ENCODE results near the gene MZB1.
"Not testable (repeated sequence)": the region's sequence is repeated elsewhere in the genome, so short reads cannot be mapped to it uniquely, and the experiment has no call there.

The MZB1 gene

DNA sequence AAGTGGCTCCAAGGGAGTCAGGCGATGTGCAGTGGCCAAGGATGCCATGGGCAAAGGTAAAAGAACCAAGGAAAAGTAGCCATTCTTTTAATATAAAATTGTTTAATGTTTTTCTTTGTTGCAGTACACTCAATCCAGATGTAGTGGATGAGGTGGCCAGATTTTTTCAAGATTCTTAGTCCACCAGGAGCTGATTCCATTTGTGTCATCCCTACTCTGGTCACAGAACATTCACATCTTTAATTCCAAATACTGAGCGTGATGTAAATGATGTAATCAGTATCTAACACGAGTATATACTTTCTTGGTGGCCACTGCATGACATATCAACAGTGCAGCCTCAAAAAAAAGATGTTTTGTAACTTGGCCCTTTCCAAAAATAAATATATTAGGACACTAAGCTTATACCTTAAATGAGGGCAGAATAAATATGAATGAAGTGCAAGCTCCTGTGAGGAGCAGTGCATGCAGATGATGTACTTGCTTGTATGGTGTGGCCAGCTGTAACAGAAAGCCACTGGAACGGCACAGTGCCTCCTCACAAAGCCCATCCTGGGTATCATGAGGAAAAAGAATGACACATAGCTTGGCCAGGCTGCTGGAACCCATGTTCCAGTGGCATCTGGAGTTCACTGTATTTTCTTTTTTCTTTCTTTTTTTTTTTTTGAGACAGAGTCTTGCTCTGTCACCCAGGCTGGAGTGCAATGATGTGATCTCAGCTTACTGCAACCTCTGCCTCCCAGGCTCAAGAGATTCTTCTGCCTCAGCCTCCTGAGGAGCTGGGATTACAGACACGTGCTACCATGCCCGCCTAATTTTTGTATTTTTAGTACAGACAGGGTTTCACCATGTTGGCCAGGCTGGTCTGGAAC, 20.6 kb upstream of the MZB1 start:
- no peak for DNase-seq

DNA sequence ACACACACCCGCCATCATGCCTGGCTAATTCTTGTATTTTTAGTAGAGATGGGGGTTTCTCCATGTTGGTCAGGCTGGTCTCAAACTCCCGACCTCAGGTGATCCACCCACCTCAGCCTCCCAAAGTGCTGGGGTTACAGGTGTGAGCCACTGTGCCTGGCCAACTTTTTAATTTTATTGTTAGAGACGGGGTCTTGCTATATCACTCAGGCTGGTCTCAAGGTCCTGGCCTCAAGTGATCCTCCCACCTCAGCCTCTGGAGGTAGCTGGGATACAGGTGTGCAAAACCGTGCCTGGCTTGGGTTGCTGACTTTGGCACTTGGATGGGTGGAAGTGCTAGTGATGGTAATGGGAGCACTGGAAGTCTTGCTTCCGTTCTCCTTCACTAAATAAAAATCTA, 19.4 kb upstream of the MZB1 start:
- not testable (repeated sequence) for DNase-seq

DNA sequence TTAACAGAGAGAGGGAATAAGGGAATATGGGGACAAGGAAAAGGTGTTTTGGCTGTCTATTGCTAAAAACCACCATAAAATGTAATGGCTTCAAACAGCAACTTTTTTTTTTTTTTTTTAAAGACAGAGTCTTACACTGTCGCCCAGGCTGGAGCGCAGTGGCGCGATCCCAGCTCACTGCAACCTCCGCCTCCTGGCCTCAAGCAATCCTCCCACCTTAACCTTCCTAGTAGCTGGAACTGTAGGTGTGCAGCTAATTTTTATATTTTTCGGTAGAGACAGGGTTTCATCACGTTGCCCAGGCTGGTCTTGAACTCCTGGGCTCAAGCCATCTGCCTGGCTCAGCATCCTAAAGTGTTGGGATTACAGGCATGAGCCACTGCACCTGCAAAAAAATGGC, 18.5 kb upstream of the MZB1 start:
- no peak for DNase-seq

DNA sequence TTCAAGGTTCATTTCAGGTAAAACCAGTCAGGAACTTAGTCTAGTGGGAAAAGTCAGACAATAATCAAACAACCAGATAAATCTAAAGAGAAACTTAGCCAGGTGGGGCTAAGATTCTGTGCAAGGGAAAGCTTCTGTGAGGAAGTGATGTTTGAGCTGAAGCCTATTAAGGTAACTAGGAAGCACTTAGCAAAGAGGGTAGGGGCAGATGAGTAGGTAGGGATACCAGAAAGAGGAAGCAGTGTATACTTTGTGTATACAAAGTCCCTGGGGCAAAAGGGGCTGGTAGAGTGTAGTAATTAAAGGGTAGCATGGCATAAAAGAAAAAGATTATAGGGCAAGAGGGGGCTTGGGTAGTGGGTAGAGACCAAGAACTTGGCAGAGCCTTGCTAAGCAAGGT, 17.8 kb upstream of the MZB1 start:
- no peak for DNase-seq

DNA sequence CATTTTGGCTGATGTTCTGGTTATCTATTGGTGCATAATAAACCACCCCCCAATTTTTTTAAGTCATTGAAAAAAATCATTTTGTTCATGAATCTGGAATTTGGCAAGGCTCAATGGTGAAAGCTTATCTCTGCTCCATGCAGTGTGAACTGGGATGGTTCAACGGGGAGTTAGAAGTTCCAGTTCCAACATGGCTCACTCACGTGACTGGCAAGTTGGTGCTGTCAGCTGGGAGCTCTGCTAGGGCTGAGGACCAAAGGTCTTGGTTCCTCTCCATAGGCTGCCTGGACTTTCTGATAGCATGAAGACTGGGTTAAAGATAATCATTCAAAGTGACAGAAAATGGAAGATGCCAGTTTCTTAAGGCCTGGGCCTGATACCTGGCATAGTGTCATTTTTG, 17.2 kb upstream of the MZB1 start:
- DNase-seq: peak; percentile 39

DNA sequence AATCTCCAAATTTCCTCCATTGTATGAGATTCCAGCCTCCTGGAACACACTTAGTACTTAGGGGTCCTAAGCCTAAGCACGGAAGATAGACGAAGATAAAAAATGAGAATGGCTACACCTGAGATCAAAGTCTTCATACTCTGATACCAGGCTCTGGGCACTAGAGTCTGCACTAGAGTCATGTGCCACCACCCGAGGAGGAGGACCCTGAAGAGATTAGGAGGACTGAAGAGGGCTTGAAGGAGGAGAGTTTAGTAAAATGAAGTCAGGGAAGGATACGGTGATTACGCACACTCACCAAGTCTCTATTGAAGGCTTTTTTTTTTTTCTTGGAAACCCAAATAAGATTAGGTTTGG, 14.7 kb upstream of the MZB1 start:
- no peak for DNase-seq

DNA sequence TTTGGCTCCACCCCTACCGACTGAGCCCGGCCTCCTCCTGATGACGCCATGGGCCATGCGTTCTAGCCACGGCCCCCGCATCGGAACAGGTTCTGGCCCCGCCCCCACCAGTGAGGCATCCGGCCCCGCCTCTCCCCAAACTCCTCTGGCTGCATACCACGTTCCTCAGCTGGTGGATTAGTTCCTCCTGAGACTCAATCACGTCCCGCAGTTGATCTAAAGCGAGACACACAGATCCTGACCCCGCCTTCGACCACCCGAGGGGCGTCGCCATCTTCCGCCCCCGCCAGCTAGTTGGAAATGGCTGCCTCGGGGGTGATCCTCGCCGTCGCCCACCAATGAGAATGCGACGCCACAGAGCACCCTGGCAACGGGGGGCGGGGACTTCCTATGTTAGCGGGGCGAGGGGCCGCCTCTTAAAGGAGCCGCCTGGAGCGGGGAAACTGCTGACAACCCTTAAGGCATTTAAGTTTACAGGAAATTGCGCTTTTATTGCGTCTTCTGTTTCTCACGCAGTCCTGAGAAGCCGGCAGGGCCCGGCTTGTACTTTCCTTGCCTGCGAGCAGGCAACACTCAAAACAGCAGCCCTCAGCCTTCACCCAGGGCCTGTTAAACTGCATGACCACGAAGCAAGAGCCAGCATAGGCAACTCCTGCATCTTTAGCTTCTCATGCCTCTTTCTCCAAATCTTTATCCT, 14.2 kb upstream of the MZB1 start, which contains the start of gene SPATA24:
TSS of gene SPATA24 (minus strand) at position 303 of the 697 bp plus-strand sequence. CDS start at position 274, 29 bp downstream.
- peak; percentile 97 for DNase-seq

DNA sequence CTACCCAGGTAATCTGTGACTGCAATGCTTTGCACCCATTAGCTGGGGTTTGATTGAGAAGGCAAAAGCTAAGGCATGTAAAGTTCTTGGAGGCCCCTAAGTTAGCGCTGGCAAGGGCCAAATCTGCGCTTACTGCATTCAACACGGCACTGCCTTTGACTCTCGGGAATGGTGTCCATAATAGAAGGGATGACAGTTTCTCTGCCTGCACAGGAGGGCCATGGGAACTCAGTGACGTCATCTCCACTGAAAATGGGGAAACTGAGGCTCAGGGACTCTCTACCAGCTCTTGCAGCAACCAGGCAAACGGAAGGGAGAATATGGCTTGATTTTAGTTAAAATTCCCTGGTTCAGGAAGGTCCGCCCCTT, 13.7 kb upstream of the MZB1 start:
- no peak for DNase-seq

DNA sequence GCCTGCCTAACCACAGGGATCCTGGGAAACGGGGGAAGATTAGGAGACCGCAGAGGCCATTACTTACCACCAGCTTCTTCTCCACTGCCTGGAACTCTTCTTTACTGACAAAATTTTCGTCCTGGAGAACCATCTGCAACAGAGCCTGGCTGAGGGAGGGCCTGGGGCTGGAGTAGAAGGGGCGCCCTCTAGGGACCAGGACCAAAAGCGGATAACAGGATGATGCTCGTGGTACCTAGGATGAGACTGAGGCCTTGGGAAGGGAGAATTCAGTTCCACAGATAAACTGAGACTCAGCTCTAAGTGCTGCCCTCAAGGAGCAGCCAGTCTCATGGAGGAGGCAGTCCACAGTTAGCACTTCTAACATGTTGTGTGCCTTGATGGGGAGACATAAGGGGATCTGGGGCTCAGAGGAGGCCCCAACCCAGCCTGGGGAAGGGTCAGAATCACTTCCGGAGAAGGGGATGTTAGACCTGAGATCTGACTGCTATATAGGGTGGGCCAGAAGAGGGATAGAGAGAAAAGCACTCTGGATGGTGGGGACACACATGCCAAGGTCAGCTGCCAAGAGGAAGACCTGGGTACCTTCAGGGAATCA, 12.9 kb upstream of the MZB1 start:
- peak; percentile 59 for DNase-seq

DNA sequence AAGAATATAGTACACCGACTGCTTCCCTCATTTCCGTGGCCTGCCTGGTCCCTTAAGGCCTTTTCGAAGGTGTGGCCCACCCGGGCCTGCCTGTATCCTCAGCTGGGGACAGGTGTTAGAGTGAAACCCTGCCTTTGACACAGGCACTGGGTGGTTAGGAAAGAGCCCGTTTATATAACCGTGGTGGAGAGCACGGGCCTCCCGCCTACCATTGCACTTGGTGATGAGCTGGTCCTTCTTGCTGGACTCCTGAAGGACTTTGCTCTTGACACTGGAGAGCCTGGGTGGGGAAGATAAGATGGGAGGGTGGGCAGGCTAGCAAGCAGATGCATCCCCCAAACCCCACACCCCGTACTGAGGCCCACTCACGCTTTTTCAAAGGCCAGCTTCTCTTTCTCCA, 11.8 kb upstream of the MZB1 start:
- DNase-seq: no peak

DNA sequence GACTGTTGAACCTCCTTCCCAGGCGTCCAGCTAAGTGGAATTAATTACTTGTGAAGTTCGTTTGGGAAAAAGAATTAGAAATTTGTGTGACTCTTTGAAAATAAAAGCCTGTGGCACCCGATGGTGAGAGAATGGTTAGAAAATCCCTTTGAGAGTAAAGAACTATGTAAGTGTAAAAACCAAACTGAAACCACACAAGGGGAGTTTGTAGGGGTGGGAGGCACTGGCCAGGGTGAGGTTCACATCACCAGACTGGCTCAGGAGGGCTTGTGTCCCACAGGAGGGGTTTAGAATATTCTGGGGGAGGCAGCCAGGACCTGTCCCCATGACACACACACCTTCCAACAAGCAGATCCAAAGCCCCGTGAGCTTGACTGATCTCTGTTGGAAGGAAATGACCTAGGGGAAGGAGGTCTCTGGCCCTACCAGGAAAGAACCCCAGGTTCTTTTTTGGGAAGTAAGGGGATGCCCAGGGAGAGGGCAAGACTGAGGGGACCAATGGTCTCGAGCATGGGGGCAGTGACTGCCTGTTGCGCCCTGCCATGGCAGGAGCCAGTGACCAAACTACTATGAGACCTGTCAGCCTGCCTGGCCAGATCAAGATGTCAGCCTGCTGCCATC, 9.9 kb upstream of the MZB1 start:
- DNase-seq: no peak

DNA sequence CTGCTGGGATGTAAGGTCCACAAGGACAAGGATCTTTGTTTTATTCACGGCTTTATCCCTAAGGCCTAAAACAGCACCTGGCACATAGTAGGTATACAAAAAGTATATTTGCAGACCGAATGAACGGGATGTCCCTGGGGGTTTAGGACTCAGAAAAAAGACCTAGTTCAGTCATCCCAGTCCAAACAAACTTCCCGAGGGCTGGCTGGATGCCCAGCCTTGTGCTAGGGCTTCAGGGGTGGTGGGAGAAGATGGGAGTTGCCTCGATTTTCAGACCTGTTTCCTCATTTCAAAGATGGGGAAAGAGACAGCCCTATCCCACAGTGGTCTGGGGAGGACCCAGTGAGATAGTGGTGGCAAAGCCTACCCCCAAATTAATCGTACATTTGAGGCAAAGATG, 8.2 kb upstream of the MZB1 start:
- DNase-seq: no peak

DNA sequence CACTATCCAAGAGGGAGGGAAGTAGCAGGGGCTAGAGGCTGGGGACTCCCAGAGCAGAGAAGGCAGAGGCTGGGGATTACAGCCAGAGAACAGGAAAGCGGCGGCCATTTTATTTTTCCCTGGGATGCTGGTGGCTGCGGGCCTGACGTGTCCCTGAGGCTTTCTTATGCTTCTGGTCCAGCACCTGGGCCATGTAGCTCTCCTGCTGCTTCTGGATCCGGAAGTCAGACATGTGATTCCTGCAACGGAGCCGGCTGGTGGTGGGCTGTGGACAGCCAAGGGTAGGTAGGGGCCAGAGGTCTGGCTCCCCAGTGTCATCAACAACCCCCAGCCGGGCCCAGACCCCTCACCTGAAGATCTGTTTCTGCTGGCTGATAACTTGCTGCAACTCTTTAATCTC, 7.0 kb upstream of the MZB1 start:
- DNase-seq: no peak

DNA sequence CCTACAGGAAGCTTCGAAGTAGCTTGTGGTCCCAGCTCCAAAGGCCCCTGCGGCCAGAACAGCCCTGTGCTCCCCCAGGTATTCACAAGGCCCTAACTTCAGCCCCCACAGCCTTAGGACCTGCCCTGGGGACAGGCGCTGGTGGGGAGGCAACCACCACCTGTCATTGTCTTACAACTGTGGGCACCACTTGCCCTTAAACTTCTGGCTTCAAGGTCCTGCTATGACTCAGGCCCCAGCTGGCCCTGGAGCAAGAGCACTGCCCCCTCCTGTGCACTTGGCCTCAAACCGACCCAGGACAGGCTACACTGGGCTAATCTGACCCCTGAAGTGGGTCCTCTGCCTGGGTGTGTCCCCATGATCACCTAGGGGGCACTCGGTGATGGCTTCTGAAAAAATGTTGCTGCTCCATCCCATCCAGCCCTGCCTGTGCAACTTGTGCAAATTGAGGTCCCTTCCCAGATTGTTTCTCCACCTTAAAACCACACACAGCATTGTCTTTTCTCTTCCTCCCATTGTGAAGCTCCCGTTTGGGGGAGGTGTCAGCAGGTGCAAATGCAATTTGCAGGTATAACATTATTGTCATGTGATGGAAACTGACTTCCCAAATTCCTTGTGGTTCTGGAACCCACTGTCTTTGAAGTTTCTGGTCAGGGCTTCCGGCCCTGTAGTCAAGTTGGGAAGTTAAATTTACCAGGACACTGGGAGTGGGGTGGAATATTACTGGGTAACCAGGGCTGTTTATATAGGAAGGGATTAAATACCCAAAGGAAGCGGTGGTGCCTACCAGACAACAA, 6.3 kb upstream of the MZB1 start:
- DNase-seq: no peak

DNA sequence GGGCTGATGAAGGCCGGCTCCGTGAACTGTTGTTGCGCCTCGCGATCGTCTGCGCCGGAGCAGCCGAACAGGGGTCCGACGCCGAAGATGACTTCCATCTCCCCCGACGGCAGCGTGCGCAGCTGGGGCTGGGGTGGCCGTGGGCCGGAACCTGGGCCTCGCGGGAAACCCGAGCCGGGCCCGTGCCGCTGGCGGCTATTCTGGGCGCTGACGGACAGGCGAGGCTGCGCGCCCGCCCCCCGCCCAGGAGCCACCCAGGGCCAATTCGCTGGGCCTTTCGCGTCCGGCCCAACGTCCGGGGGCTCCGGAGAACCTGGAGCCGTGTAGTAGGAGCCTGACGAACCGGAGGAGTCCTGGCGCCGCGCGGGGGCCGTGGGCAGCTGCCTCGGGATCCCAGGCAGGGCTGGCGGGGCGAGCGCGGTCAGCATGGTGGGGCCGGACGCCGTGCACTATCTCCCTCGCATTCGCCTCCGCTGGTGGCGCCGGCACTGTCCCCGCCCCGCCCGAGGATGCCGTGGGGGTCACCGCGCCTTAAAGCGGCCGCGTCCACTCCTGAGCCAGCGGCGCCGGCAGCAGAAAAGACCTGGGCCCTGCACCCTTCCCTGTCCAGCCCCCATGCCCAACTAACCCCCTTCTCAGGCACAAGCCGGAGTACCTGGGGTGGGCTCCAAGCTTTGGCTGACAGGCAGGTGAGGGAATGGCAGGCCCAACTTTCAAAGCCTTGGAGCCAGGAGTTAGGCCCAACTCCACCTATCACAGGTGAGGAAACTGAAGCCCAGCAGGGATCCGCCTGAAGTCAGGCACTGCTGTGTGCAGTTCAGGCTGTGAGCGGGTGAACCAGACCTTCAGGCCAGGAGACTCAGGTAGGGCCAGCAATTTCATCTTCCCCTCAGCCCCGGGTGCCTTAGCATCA, 5.2 kb upstream of the MZB1 start, which contains the start of gene PROB1:
TSS of gene PROB1 (minus strand) at position 451 of the 913 bp plus-strand sequence. CDS start at position 428, 23 bp downstream.
- no peak for DNase-seq

DNA sequence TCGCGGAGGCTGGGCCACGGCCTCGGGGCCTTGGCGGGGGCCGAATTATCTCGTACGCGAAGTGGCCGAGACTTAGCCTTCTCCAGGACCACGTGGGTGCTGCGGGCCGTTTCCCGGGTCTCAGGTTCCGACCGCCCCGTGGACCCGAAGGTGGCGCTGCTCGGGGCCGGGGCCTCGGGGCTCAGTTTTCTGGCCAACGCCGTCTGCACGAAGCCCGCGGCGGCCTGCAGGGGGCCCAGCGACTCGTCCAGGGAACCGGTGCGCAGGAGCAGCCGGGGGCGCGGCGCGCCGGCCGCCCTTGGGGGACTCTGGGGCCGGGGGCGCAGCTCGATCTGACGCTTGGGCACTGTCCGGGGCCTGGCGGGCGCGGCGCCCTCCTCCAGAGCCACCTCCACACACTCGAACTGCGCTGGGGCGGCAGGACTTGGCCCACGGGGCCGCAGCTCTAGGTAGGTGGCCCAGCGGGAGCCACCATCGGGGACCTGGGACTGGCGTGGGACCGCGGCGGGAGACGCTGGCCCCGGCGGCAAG, 4.5 kb upstream of the MZB1 start:
- peak; percentile 49 for DNase-seq

DNA sequence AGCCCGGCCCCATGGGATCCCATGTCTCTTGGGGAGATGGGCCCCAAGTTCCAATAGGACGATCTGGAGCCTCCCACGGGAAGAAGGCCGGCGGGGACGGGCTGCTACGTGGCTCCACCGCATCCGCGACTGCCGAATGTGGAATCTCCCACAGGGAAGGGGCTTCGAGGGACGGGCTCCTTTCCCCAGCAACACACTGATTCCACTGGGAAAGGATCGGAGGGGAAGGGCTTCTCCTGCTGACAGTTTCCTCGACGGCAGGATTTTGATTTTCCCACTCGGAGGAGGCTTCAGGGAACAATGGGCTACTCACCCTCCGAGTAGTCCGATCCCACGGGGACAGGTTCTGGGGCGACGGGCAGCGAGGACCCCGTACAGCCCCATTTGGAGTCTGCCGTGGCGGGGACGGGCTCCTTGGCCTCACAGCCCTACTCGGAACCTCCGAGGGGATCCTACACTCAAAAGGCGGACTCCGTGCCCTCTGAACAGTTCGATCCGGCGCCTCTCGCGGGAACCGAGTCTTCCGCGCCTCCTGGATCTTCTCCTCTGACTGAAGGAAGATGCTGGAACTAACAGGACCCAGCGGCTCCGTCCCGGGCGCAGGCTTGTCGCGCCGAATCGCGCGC, 3.9 kb upstream of the MZB1 start:
- no peak for DNase-seq

DNA sequence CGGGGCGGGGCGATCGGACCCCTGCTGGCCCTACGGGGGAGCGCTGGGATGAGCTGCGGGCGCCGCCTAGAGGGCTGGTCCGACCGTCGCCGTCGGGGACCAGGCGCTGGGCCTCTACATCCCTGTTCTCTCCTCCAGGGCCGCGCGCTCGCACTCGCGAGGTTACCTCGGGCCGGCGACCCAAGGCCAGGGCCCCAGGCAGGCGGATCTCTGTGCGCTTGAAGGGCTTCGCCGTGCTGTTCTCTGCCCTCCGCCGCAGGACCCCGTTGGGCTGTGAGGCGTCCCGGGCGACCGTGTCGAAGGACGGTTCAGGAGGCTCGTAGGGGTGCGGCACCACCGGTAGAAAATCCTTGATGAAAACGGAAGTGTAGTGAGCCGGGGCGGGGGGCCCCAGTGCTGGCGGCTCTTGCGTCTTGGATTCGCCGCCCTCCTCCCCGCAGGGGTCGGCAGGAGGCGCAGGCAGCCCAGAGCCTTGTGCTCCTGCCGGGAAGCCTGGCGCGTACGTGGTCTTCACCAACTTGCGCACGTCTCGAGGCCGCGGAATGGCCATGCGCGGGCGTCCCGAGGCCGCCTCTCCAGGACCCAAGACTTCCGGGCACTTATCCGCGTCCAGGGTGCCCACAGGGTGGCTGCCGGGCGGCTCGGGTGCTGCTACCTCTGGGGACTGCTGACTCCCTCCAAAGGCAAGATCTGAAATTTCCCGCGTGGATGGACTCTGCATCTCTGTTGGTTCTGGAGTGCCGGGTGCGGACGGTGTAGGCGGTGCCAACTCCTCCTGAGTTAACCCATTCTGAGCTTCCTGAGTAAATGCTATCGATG, 3.2 kb upstream of the MZB1 start:
- DNase-seq: peak; percentile 69

DNA sequence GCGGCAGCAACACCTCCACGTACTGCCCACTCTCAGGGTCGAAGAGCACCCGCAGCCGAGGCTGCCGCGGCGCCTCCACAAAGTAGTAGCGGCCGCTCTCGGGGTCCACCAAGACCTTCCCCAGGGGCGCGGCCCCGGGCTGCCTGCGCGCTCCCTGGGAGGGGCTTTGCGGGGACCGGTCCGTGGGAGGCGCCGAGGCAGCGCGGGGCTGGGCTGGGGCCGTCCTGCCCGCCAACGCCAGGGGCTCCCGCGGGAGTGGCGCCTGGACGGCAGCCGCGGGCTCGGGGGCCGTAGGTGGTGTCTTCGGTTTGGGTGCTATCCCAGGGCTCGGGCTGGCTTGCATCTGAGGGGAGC, 2.6 kb upstream of the MZB1 start:
- no peak for DNase-seq
